Ovary (tissue), 3 donors: ENCODE measurements around the gene BPIFA3.

Experiments used
- CTCF ChIP-seq, 3 donors: fragments of 450-650 bp in 2 of 3; fragments of 200-600 bp in 1 of 3; IDR thresholded peaks; one replicate each; pipeline versions ENCODE4 v1.5.1 to v1.8.0; 2016 to 2022; ENCODE audit warnings: antibody characterized with exemption in 3 of 3, mild to moderate bottlenecking in 1 of 3
- EP300 ChIP-seq: sonication (generic); formaldehyde crosslinking; IDR thresholded peaks from one replicate; pipeline ENCODE4 v1.6.1; 2017; ENCODE audit warnings: antibody characterized with exemption
- POLR2A ChIP-seq: fragments of 450-650 bp; IDR thresholded peaks from one replicate; pipeline ENCODE4 v1.6.1; 2017; ENCODE audit warnings: antibody characterized with exemption, mild to moderate bottlenecking, moderate library complexity
- donor health status: DM: no; HTN: no; CAD: no.

GRCh38 chr20:33267701-33268100 is 50.5 kb downstream of the BPIFA3 start:
- TF ChIP-seq POLR2A (no peak), CTCF (IDR thresholded peaks at IDR 0.05) (no peak), EP300 (no peak)
